NCI-H1417 treated with DMSO at 0.1 percent for 48 hours (cell line): ENCODE measurements around the gene HCN2.

ENCODE experiments used
- DNase-seq: peaks from one replicate; lab custom pipeline; 2025; lab: John Stamatoyannopoulos, UW

Gene HCN2

DNA sequence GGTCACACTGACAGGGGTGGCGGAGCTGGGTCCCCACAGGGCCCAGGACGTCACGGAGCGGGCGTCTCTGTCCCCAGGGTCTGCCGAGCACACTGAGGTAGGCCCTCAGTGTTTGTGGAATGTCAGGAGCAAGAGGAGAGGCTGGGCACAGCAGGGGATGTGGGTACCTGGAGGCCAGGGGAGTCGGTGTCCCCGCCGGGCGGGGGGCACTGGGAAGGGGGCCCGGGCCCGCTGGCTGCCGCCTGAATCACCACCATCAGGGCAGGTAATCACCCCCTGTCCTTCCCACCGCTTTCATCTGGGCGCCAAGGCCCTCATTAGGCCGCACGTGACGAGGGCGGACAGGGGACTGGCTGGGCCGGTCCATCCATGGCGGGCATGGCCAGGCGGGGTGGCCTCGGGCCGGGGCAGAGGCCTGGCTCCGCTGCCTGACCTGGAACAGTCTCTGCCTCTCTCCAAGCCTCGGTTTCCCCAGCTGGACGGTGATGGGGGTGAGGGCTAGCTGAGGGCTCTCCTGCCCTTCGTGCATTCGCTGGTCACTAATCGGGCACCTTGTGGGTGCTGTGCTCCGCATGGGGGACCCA, 51.0 kb downstream of the HCN2 start:
- DNase-seq: no peak

DNA sequence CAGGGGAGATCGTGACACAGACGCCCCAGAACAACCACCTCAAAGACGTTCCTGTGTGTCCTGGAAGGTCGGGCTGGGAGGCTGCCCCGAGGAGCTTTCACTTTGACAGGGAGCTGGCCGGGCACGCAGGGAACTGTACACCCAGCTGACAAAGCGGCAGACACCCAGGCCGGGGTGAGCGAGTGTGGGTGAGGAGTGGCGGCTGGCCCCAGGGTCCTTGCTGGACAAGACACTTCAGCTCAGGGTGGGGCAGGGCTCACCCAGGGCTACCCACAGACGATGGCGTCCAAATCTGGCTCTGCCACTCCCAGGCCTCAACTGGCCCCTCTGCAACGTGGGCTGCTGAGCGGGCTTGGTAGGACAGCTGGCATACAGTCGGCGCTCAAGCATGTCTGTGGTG, 52.0 kb downstream of the HCN2 start:
- DNase-seq: no peak

DNA sequence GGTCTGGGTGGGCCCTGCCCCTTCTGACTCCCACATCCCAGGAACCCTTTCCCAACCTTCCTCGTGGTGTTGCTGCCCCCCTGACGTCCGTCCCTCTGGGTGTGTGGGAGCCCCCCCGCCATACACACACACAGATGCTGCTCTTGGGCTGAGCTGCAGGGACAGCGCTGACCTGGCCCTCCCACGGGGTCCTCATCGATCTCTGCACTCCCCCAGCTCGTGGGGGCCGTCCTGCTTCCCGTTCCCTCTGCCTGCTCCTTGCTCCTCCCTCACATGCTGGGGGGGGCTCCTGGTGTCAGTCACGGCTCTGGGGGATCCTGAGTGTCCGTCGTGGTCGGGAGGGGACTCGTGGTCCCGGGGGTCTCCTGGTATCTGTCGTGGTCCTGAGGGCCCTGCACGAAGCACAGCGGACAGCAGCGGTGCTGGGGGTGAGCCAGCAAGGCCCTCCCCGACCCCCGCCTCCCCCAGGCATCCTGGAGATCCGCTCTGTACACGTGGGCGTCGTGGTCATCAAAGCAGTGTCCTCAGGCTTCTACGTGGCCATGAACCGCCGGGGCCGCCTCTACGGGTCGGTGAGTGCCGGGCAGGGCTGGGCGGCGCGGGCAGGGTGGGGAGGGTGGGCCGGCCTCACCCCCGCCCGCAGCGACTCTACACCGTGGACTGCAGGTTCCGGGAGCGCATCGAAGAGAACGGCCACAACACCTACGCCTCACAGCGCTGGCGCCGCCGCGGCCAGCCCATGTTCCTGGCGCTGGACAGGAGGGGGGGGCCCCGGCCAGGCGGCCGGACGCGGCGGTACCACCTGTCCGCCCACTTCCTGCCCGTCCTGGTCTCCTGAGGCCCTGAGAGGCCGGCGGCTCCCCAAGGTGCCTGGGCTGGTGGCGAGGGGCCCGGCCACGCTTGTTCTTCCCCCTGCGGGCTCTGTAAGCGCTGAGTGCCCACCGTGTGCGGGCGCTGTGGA, 53.4 kb downstream of the HCN2 start:
- no peak for DNase-seq

DNA sequence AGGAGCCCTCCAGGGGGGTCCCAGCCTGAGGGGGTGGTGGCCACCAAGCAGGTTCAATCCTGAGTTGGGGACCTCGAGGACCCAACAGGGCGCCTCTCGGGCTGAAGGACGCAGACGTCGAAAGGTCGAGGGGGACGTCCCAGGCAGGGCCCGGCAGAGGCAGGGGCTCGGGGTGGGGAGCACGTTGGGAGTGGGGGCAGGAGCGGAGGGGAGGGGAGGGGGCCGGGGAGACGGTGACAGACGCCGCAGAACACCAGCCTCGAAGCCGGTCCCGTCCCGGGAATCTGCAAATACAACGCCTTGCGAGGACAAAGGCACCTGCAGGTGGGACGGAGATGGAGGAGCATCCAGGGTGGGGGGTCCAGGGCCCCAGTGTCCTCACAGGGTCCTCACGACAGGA, 54.1 kb downstream of the HCN2 start:
- no peak for DNase-seq

DNA sequence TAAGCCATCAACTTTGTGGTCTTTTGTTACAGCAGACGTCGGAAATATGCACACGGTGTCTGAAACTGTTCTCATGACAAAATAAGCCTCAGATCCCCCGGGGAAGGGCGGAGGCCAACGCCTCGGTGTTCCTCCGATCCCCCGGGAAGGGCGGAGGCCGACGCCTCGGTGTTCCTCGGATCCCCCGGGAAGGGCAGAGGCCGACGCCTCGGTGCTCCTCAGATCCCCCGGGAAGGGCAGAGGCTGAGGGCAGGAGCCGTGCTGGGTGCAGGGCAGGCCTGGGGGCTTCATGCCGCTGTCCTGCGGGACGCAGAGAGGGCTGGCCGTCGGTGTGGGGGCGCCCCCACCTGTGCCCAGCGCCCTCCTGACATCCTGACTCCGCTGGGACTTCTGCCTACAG, 54.7 kb downstream of the HCN2 start:
- no peak for DNase-seq

DNA sequence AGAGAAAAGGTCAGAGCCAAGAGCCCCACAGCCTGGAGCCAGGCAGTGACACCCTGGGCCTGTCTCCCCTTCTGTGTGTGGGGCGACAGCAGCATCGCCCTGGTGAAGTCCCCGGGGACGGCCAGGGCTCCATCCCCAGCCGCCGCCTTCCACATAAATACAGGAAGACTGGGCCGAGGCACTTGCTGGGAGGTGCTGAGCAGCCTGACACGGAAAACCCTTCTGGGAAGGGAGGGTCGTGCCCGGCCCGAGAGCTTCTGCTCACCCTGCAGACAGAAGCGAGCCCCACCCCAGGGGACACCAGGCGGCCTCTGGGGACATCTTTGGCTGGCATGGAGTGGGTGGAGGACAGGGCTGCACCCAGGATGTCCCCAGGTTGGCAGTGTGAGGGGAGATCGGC, 55.1 kb downstream of the HCN2 start:
- no peak for DNase-seq

DNA sequence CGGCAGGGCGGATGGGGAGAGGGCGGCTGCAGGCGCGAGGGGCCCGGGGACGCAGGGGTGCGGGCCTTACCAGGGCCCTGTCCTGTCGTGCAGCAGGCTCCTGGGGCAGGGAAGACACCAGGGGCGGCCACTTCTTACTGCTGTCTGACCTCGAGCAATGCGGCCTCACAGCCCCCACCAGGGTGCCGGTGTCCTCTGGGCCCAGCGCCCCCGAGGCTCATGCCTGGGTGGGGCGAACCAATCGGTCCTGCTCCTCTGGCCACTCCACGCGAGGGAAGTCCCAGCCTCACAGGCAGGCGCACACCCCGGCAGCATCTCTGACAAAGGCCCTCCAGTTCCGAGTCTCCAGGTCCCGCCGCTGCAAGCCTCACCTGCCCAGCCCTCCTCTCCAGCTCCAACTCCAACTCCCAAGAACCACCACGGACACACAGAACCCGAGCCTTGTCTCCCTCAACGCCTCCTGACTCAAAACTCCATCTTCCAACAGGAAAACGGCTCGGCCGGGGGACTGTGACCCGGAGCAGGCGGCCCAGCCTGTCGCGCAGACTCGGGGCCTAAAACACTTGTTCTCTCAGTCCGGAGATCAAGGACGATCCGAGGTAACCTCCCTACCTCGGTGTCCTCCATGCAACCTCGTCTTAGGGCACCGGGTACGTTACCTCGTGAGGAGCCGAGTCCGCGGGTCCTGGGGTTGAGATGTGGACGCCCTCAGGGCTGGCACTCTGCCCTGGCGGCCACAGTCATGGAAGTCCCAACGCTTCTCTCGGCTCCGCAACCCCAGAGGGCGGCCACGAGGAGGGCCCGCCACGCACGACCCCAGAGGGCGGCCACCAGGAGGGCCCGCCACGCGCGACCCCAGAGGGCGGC, 56.5 kb downstream of the HCN2 start:
- no peak for DNase-seq

DNA sequence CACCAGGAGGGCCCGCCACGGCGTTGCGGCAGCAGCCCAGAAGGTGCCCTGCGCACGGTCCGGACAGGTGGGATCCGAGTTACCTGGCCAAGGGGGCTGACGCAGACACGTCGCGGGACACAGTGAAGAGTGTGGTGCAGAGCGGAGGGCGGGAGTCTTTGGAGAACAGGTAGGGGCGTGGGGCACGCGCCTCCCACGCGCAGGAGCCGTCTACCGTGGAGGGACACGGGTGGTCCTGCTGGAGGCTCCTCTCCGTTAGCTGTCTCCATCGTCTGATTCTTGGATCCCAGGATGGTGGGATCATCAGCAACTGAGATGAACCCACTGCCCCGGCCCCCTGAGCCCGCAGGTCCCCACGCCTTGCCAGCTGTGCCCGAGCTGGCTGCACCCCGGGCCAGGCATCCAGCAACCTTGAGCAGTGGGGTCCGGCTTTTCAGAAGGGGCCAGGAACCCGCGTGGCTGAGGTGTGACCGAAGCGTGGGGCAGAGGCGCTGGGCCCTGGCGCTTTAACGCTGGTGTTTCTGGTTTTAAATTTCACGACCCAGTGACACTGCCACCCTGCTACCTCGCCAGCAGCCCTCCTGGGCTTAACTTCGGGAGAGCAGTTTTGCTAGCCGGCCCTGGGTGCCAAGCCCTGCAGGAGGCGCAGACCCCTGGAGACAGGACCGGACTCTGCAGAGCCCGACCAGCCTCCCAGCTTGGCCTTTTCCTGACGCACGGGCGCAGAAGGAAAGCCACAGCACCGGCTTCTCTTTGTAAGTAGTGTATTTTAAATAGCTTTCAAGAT, 57.3 kb downstream of the HCN2 start:
- DNase-seq: no peak

DNA sequence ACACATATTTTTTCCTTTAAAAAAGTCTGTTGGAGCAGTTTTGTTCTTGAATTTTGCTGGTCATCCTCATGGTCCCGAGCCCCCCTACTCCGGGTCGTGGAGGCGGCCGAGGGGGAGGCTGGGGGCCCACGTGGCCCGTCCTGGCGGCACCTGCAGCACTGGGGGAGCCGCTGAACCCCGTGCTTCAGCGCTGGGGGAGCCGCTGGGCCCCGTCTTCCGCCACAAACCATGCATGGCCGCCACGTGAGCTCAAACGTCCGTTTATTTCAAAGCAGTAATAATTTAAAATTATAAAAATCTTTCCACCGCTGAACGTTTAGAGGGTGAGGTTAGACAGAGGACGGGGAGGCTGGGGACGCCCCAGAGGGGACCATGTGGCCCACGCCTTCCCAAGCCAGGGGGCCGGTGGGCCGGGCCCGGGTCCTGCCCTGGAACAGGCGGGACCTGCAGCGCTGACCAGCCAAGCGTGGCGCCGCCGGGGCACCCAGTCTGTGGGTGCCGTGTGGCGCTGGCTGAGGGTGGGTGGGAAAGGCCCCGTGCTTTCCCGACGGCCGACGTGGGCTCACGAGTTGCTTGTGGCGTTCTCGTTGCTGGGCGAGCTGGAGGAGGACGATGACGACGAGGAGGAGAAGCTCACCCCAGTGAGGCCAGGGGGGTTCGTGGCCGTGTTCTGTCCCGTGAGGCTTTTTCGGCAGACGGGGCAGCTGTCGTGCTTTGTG, 58.0 kb downstream of the HCN2 start:
- no peak for DNase-seq

DNA sequence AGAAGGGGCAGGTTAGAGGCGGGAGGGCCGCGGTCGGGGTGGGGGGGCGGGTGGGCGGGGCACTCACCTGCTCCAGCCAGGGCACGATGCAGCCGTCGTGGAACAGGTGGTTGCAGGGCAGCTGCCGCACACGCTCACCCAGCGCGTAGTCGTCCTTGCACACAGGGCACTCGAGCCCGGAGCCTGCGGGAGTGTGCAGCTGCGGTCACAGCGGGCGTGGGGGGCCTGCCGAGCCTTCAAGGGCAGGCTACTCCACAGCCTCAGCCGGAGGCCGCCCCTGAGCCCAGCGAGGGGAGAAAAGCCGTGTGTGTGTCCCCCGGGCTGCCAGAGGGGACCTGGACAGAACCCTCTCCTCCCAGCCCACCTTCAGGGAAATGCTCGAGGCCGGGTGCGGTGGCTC, 58.6 kb downstream of the HCN2 start:
- no peak for DNase-seq

DNA sequence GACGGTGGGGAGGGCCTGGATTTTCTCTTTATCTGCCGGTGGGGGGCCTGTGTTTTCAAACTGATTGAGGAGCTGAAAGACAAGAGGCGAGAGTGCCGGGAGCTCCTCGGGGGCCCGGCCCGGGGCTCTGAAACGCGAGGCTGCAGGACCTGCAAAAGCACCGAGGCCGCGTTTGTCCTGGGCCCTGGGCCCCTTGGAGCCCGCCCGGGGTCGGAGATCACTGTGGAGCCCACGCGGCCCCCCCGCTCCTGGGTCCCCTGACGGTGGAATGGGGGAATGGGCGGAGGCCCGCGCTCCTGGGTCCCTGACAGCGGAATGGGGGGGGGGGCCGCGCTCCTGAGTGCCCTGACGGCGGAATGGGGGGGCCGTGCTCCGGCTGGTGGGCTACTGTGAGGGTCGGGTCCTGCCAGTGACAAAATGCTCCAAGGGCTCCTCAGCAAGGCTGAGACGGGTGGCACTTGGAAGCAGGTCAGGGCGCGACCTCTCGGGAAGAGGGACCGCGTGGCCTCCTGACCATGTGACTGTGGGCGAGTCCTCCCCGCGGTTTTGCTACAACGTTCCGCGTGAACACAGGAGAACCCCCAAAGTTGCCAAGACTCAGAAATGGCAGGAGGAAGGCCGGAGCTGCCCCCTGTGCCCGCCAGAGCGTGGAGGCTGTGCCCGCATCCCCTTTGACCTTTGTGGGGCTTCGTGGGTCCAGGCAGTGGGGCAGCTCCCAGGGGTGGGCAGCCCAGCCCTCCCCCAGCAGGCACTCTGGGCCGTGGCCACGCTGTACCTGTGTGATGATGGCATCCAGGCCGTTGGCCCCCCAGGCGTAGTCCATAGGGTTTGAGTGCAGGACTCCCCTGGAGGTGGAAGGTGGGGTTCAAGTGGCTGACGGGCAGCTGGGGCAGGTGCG, 59.5 kb downstream of the HCN2 start:
- DNase-seq: no peak

DNA sequence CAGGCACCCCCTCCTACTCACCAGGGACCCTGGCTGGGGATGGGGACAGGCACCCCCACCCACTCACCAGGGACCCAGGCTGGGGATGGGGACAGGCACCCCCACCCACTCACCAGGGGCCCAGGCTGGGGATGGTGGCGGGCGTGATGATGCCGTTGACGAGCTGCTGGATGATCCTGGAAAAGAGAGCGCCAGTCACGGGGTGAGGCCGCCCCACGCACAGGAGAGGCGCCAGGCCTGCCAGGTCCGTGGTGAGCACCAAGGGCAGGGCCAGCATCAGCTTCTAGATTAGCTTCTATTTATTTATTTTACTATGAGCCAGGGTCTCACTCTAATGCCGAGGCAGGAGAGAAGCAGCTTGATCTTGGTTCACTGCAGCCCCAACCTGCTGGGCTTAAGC, 60.4 kb downstream of the HCN2 start:
- no peak for DNase-seq

DNA sequence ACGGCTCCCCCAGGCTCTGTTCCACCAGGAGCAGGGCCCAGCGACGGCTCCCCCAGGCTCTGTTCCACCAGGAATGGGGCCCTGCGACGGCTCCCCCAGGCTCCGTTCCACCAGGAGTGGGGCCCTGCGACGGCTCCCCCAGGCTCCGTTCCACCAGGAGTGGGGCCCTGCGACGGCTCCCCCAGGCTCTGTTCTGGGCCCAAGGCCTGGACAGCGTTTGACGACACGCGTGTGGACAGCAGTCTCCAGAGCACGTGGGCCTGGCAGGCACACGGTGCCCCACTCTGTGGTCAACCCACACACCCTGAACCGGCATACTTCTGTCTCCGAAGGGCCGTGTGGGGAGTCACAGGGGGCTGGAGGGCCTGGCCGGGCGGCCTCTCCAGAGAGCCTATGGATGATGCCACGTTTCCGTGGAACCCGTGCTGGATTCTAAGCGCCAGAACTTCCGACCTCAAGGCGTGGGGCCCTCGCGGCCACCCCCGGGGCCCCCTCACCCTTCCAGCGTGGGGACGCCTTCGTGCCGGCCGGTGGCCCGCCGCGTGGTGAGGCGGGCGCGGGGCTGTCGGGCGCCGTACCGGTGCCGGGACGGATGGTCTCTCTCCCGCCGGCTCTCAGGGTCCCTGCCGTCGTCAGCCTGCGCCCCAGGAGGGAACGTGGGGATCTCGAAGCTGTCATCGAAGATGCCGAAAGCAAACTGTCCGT, 61.6 kb downstream of the HCN2 start:
- DNase-seq: no peak

DNA sequence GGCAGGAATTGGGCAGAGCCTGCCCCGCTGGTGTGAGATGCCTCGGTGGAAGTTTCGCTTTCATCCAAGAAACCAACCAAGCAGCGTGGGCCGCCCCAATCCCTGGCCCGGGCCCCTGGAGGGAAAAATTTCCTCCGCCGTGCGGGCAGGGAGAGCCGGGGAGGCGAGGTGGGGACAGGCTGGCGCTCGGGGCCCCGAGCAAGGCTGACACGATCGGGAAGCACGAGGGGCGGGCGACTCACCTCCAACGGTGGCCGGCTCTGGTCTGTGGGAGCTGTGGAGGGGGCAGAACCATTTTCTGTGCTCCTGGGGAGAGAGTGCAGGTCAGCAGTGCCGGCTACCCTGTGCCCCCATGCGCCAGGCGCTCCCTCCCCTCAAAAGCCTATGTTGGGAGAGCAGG, 62.3 kb downstream of the HCN2 start:
- DNase-seq: no peak

DNA sequence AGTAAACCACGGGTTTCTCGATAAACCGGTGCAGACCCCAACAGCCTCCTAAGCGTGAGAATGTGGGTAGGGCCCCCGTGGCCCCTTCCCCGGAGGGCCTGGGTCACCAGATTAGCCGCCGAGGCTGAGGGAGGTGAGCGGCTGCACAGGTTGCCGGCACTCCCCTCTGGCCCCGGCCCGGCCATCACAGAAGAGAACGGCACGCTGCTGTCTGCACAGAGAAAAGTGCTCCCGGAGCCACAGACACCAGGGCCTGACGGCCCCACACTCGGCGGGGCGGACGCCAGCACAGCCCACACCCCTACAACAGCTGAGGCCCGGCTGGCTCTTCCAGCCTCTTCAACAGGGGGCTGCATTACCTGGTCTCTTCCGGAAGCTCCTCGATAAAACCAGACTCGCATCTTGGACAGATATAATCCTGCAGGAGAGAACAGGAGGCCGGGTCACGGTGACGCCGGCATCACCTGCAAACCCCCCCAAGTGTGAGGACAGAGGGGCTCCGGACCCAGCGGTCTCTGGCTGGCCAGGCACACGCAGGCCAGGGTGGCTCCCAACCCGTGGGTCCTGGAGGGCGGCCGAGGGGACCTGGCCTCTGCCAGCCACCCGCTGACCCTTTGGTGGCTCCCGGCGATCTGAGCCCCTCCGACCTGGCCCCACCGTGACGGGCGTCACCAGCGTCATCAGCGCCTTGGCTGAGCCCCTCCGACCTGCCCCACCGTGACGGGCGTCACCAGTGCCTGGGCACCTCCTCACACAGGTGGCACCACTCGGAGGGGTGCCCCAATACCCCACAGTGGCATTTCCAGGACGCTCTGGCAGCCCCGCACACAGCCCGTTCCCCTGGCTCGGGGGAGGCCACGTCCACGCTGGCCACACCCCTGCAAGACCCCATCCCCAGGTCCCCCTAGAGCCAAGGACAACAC, 63.0 kb downstream of the HCN2 start:
- no peak for DNase-seq

DNA sequence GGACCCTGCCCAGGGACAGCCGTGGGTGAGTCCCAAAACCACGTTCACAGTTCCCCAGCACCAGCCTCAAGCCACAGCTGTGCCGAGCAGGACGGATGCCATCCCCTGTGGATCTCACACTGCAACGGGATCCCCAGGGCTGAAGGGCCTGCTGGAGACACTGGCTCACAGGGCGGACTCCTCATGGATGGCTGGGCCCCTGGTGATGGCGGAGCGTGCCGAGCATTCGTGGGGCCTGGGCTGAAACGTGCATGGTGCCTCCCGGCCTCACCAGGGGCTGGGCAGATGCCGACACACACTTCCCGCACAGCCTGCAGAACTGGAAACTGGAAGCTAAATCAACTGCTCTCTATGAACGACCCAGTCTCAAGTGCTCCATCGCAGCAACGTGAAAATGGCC, 63.7 kb downstream of the HCN2 start:
- no peak for DNase-seq

DNA sequence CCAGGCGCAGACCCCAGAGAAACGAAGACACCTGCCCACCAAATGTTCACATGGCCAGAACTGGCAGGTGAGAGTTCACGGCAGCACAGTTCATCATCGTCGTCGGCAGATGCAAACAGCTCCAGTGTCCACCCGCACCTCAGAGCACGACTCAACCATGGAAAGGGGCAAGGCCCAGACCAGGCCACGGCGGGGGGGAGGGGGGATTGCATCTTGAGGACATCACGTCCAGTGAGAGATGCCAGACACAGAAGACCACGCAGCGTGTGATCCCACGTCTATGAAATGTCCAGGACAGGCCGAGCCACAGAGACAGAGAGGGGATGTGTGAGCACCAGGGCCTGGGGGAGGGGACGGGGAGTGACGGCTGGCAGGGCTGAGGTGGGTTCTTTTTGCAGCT, 66.0 kb downstream of the HCN2 start:
- DNase-seq: no peak

DNA sequence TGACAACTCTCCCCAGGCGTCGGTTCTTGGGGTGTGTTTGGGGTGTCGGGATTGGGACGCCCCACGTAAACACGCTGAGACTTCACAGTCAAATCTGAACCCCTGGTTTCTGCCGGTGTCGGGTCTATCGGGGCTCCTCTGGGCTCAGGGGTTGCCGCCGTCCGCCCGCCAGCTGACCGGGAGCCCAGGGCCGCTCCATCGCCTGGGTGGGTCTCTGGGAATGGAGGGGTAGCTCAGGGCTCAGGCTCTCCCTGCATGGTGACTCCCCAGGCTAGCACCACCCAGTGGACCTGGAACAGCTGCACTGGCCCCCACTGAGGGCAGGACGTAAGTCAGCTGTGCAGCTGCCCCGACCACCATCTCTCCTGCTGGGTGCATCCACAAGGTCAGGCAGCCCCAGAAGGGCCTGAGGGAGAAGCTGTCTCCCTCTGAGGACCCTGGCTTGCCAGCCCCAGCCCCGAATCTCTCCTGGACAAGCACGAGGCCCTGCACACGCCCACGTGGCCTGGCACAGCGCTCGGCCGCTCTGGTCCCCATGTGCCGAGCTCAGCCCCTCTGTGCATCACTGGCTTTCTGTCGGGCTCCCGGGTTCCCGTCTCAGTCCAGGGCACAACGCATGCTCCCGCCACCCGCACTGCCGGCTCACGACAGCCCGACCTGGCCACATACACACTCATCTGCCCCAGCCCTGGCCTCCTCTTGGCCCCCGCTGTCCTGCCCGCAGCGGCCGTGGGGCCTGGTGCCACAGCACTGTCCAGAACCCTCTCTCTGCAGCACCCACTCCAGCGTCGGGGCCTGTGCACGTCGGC, 67.3 kb downstream of the HCN2 start:
- DNase-seq: no peak
